ENCODE measurements around the gene BEAN1. TPM values are rescaled to one million over a fixed set of nuclear protein-coding genes. Genes with fewer than 3 reads are reported as not detected.

BEAN1 gene
- polyA plus RNA-seq, 3 donors: 0.12 to 0.81 TPM; not detected in 1

DNA sequence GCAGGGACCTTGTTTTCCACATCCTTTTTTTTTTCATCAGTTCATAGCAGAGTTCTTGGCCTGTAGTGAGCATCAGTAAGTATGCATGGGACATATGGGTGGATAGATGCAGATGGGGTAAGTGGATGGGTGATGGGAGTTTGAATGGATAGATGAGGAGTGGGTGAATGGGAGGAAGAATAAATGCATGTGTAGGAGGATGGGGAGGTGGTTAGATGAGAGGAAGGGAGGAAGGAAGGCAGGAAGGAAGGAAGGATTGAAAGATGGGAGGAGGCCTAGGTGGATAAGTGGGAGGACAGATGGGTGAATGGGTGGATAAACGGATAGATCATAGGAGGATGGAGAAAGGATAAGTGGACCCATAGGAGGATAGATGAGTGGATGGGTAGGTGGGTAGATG is 3.9 kb upstream of the BEAN1 start:
- Histone ChIP-seq H3K4me3 (replicated peaks in 1 of 3; ENCODE audit: low read depth in 2 of 3, low read length in 3 of 3) (no peak overlapping the region), H3K9me3 (replicated peaks in 1 of 2; ENCODE audit: control insufficient read depth in 1 of 2, insufficient read depth in 1 of 2, low read length in 2 of 2) (peaks cover 0 to 12% of the 10 kb centered on the region in 2 donors), H3K27ac (ENCODE audit: low read depth in 1 of 2, low read length in 2 of 2) (no peak overlapping the region), H3K4me1 (ENCODE audit: control insufficient read depth in 1 of 2, insufficient read depth in 2 of 2, low read length in 2 of 2) (peaks cover 9 to 14% of the 10 kb centered on the region in 2 donors), H3K36me3 (replicated peaks in 1 of 2; ENCODE audit: control insufficient read depth in 1 of 2, insufficient read depth in 2 of 2, low read length in 2 of 2) (no peaks in the 10 kb centered on the region), H3K27me3 (ENCODE audit: control insufficient read depth in 2 of 2, insufficient read depth in 2 of 2, low read length in 2 of 2) (peaks cover 57 to 71% of the 10 kb centered on the region in 2 donors), H2AFZ (ENCODE audit: insufficient read depth, low read depth, low read length, poor library complexity, severe bottlenecking) (no peak overlapping the region), H4K20me1 (ENCODE audit: insufficient read depth, low read length) (no peaks in the 10 kb centered on the region), H3K79me2 (ENCODE audit: insufficient read depth, low read length) (no peaks in the 10 kb centered on the region), H3K9ac (ENCODE audit: insufficient read depth, low read length, poor library complexity, severe bottlenecking) (no peak overlapping the region), H3K4me2 (replicated peaks; ENCODE audit: extremely low read depth, low read length, poor library complexity, severe bottlenecking) (no peak overlapping the region)
- intact Hi-C loops (cut with micrococcal nuclease): no loop called here
- TF ChIP-seq, protein P1, sequence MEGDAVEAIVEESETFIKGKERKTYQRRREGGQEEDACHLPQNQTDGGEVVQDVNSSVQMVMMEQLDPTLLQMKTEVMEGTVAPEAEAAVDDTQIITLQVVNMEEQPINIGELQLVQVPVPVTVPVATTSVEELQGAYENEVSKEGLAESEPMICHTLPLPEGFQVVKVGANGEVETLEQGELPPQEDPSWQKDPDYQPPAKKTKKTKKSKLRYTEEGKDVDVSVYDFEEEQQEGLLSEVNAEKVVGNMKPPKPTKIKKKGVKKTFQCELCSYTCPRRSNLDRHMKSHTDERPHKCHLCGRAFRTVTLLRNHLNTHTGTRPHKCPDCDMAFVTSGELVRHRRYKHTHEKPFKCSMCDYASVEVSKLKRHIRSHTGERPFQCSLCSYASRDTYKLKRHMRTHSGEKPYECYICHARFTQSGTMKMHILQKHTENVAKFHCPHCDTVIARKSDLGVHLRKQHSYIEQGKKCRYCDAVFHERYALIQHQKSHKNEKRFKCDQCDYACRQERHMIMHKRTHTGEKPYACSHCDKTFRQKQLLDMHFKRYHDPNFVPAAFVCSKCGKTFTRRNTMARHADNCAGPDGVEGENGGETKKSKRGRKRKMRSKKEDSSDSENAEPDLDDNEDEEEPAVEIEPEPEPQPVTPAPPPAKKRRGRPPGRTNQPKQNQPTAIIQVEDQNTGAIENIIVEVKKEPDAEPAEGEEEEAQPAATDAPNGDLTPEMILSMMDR (IDR thresholded peaks at IDR 0.05): no peak
- 86% methylated on average over 1 of the region's 1 CpG for WGBS (ENCODE audit: insufficient coverage)
- H3K36me3 Mint-ChIP-seq: peaks cover 3% of the 10 kb centered on the region in 2 donors
- H3K4me3 Mint-ChIP-seq: peak overlapping the region in 1 of 2 donors; percentile 27
- no peak for DNase-seq
- H3K4me1 Mint-ChIP-seq: peaks cover 16% of the 10 kb centered on the region
- peaks cover 0 to 16% (median 14%) of the 10 kb centered on the region in 7 donors for H3K9me3 Mint-ChIP-seq
- peaks cover 60 to 72% (median 69%) of the 10 kb centered on the region in 3 donors for H3K27me3 Mint-ChIP-seq (ENCODE audit: low read depth in 3 of 3)
- H3K27ac Mint-ChIP-seq: no peak overlapping the region

DNA sequence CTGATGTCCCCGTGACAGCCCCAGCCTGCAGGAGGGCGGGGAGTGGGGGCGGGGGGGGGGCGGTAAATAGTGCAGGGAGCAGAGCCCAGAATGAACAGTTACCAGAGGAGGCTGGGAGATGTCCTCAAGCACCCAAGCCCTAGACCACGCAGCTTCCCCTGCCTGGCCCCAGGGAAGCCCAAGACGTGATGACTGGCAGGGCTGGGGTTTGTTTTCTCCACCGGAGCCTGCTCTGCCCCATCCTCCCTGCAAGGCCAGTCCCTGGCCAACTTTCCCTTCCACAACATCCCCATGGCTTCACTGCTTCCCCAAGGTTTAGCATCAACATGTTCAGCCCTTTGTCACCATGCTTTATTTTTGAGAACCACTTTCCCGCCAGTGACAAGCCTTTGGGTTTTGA is 1.4 kb upstream of the BEAN1 start:
- peak overlapping the region in 1 of 2 donors; percentile 57 for H3K4me3 Mint-ChIP-seq
- peaks cover 3% of the 10 kb centered on the region in 2 donors for H3K36me3 Mint-ChIP-seq
- H3K27me3 ChIP-seq (ENCODE audit: control insufficient read depth in 2 of 2, insufficient read depth in 2 of 2, low read length in 2 of 2): peaks cover 75 to 86% of the 10 kb centered on the region in 2 donors

More for the DNA sequence above, 1.4 kb upstream of the BEAN1 start:
- Mint-ChIP-seq H3K4me1 (peaks cover 12% of the 10 kb centered on the region), H3K9me3 (peaks cover 0 to 23% (median 18%) of the 10 kb centered on the region in 7 donors), H3K27me3 (ENCODE audit: low read depth in 3 of 3) (peaks cover 76 to 85% (median 82%) of the 10 kb centered on the region in 3 donors), H3K27ac (no peak overlapping the region)
- no peak overlapping the region for H2AFZ ChIP-seq (ENCODE audit: insufficient read depth, low read depth, low read length, poor library complexity, severe bottlenecking)
- 4% methylated on average over 3 of the region's 8 CpGs for WGBS (ENCODE audit: insufficient coverage)
- intact Hi-C loops (cut with micrococcal nuclease): no loop called here
- no peak overlapping the region for H3K4me2 ChIP-seq (replicated peaks; ENCODE audit: extremely low read depth, low read length, poor library complexity, severe bottlenecking)
- no peak overlapping the region for H3K9ac ChIP-seq (ENCODE audit: insufficient read depth, low read length, poor library complexity, severe bottlenecking)
- peaks cover 0 to 28% of the 10 kb centered on the region in 2 donors for H3K9me3 ChIP-seq (replicated peaks in 1 of 2; ENCODE audit: control insufficient read depth in 1 of 2, insufficient read depth in 1 of 2, low read length in 2 of 2)
- DNase-seq: no peak
- H3K4me3 ChIP-seq (replicated peaks in 1 of 3; ENCODE audit: low read depth in 2 of 3, low read length in 3 of 3): no peak overlapping the region
- no peak overlapping the region for H3K27ac ChIP-seq (ENCODE audit: low read depth in 1 of 2, low read length in 2 of 2)
- no peaks in the 10 kb centered on the region for H3K36me3 ChIP-seq (replicated peaks in 1 of 2; ENCODE audit: control insufficient read depth in 1 of 2, insufficient read depth in 2 of 2, low read length in 2 of 2)
- TF ChIP-seq, protein P1 (IDR thresholded peaks at IDR 0.05): no peak
- H3K4me1 ChIP-seq (ENCODE audit: control insufficient read depth in 1 of 2, insufficient read depth in 2 of 2, low read length in 2 of 2): peaks cover 10 to 11% of the 10 kb centered on the region in 2 donors
- H3K79me2 ChIP-seq (ENCODE audit: insufficient read depth, low read length): no peaks in the 10 kb centered on the region
- no peaks in the 10 kb centered on the region for H4K20me1 ChIP-seq (ENCODE audit: insufficient read depth, low read length)
